Large intestine (tissue), 3 donors: ENCODE measurements around the gene PKHD1. TPM values are rescaled to one million over a fixed set of nuclear protein-coding genes. Genes with fewer than 3 reads are reported as not detected.
A peak's percentile ranks its signal among the peaks of the same experiment; 100 is the strongest.

ENCODE experiments used
- DNase-seq, 2 donors: peaks; one replicate each; pipeline versions ENCODE4 v3.0.0 to v3.0.0-alpha.2; 2013
- H3K27ac ChIP-seq: one replicate; pipeline ENCODE4 v1.5.1; 2013; ENCODE audit warnings: low read length
- H3K27me3 ChIP-seq: 2 replicates; pipeline ENCODE4 v1.6.1; 2013; ENCODE audit warnings: low read length; ENCODE audit not compliant: control insufficient read depth, insufficient read depth
- H3K36me3 ChIP-seq: 2 replicates; pipeline ENCODE4 v1.6.1; 2013; ENCODE audit warnings: low read length; ENCODE audit not compliant: control insufficient read depth, insufficient read depth
- H3K4me1 ChIP-seq: one replicate; pipeline ENCODE4 v1.6.1; 2013; ENCODE audit warnings: low read length; ENCODE audit not compliant: control insufficient read depth, insufficient read depth
- H3K4me3 ChIP-seq: one replicate; pipeline ENCODE4 v1.5.1; 2013; ENCODE audit warnings: low read length
- H3K9me3 ChIP-seq: one replicate; pipeline ENCODE4 v1.6.1; 2013; ENCODE audit warnings: mild to moderate bottlenecking, low read depth, low read length, moderate library complexity; ENCODE audit not compliant: control insufficient read depth
- WGBS: methylation state at CpG from one replicate; pipeline ENCODE4 v1.1.5; 2013; ENCODE audit warnings: low lambda C conversion rate; ENCODE audit not compliant: insufficient coverage; 5-methylcytosine and 5-hydroxymethylcytosine counted together
- polyA plus RNA-seq: library from polyadenylated mRNA; unstranded; fragments of 120-200 nt; gene quantifications from one replicate; pipeline ENCODE4 v1.2.1, GENCODE V29; 2013

The PKHD1 gene
- polyA plus RNA-seq, 1 donor: 0.36 TPM

- Histone ChIP-seq H3K4me3 (no peak overlapping the region), H3K27me3 (no peaks in the 10 kb centered on the region), H3K4me1 (no peaks in the 10 kb centered on the region), H3K9me3 (no peaks in the 10 kb centered on the region), H3K36me3 (no peaks in the 10 kb centered on the region), H3K27ac (no peak overlapping the region)
- no peak for DNase-seq
Measured at GRCh38 chr6:51648774-51649173, 438.6 kb downstream of the PKHD1 start.

- no peak for DNase-seq
- Histone ChIP-seq H3K27ac (no peak overlapping the region), H3K9me3 (no peaks in the 10 kb centered on the region), H3K4me1 (no peaks in the 10 kb centered on the region), H3K4me3 (no peak overlapping the region), H3K27me3 (no peaks in the 10 kb centered on the region), H3K36me3 (no peaks in the 10 kb centered on the region)
Measured at GRCh38 chr6:51648236-51648635, 439.2 kb downstream of the PKHD1 start.

GRCh38 chr6:51644426-51644825, 443.0 kb downstream of the PKHD1 start:
- no CpG with 5 or more reads among the region's 2 CpGs for WGBS
- no peak for DNase-seq
- no peaks in the 10 kb centered on the region for H3K36me3 ChIP-seq
- H3K27ac ChIP-seq: no peak overlapping the region
- H3K4me3 ChIP-seq: no peak overlapping the region
- H3K27me3 ChIP-seq: no peaks in the 10 kb centered on the region
- H3K9me3 ChIP-seq: no peaks in the 10 kb centered on the region
- no peaks in the 10 kb centered on the region for H3K4me1 ChIP-seq

- no peak overlapping the region for H3K4me3 ChIP-seq
- no peaks in the 10 kb centered on the region for H3K9me3 ChIP-seq
- 60% methylated on average over 1 of the region's 6 CpGs for WGBS
- H3K4me1 ChIP-seq: no peaks in the 10 kb centered on the region
- DNase-seq: no peak
- H3K36me3 ChIP-seq: no peaks in the 10 kb centered on the region
- no peak overlapping the region for H3K27ac ChIP-seq
- no peaks in the 10 kb centered on the region for H3K27me3 ChIP-seq
Measured at GRCh38 chr6:51640021-51640420, 447.4 kb downstream of the PKHD1 start.

GRCh38 chr6:51633424-51633823, 454.0 kb downstream of the PKHD1 start:
- no peaks in the 10 kb centered on the region for H3K9me3 ChIP-seq
- no peaks in the 10 kb centered on the region for H3K36me3 ChIP-seq
- H3K4me1 ChIP-seq: no peaks in the 10 kb centered on the region
- H3K27ac ChIP-seq: no peak overlapping the region
- H3K27me3 ChIP-seq: no peaks in the 10 kb centered on the region
- H3K4me3 ChIP-seq: no peak overlapping the region
- DNase-seq: no peak
- WGBS: no CpG with 5 or more reads among the region's 1 CpG

GRCh38 chr6:51630011-51630410, 457.4 kb downstream of the PKHD1 start:
- no peaks in the 10 kb centered on the region for H3K27me3 ChIP-seq
- WGBS: 93% methylated on average over 3 of the region's 4 CpGs
- no peaks in the 10 kb centered on the region for H3K9me3 ChIP-seq
- H3K4me1 ChIP-seq: no peaks in the 10 kb centered on the region
- H3K27ac ChIP-seq: no peak overlapping the region
- DNase-seq: no peak
- H3K4me3 ChIP-seq: no peak overlapping the region
- no peaks in the 10 kb centered on the region for H3K36me3 ChIP-seq

- no peaks in the 10 kb centered on the region for H3K9me3 ChIP-seq
- no peaks in the 10 kb centered on the region for H3K36me3 ChIP-seq
- no peaks in the 10 kb centered on the region for H3K4me1 ChIP-seq
- WGBS: no CpG with 5 or more reads among the region's 1 CpG
- no peaks in the 10 kb centered on the region for H3K27me3 ChIP-seq
- DNase-seq: no peak
- H3K27ac ChIP-seq: no peak overlapping the region
- no peak overlapping the region for H3K4me3 ChIP-seq
Measured at GRCh38 chr6:51626391-51626790, 461.0 kb downstream of the PKHD1 start.

GRCh38 chr6:51625566-51625965, 461.8 kb downstream of the PKHD1 start:
- H3K36me3 ChIP-seq: no peaks in the 10 kb centered on the region
- no peak overlapping the region for H3K4me3 ChIP-seq
- no peaks in the 10 kb centered on the region for H3K4me1 ChIP-seq
- H3K9me3 ChIP-seq: no peaks in the 10 kb centered on the region
- H3K27ac ChIP-seq: no peak overlapping the region
- no peaks in the 10 kb centered on the region for H3K27me3 ChIP-seq
- WGBS: 100% methylated on average over 1 of the region's 4 CpGs
- no peak for DNase-seq

- DNase-seq: no peak
- no peaks in the 10 kb centered on the region for H3K27me3 ChIP-seq
- peaks cover 9% of the 10 kb centered on the region for H3K4me1 ChIP-seq
- H3K9me3 ChIP-seq: no peaks in the 10 kb centered on the region
- H3K36me3 ChIP-seq: no peaks in the 10 kb centered on the region
- WGBS: 40% methylated on average over 1 of the region's 1 CpG
- H3K27ac ChIP-seq: no peak overlapping the region
- no peak overlapping the region for H3K4me3 ChIP-seq
Measured at GRCh38 chr6:51620971-51621370, 466.4 kb downstream of the PKHD1 start.

GRCh38 chr6:51619042-51619799, 468.2 kb downstream of the PKHD1 start:
- no peaks in the 10 kb centered on the region for H3K9me3 ChIP-seq
- H3K4me1 ChIP-seq: peaks cover 9% of the 10 kb centered on the region
- no peak overlapping the region for H3K4me3 ChIP-seq
- no CpG with 5 or more reads among the region's 6 CpGs for WGBS
- H3K27ac ChIP-seq: no peak overlapping the region
- no peaks in the 10 kb centered on the region for H3K27me3 ChIP-seq
- no peaks in the 10 kb centered on the region for H3K36me3 ChIP-seq
- DNase-seq: peak in 1 of 2 donors; percentile 40

- Histone ChIP-seq H3K27me3 (no peaks in the 10 kb centered on the region), H3K36me3 (no peaks in the 10 kb centered on the region), H3K4me1 (peaks cover 9% of the 10 kb centered on the region), H3K4me3 (no peak overlapping the region), H3K27ac (no peak overlapping the region), H3K9me3 (no peaks in the 10 kb centered on the region)
- no peak for DNase-seq
Measured at GRCh38 chr6:51618563-51618962, 468.9 kb downstream of the PKHD1 start.
